ENCODE measurements around the gene GDPD2.

Gene GDPD2

GRCh38 chrX:70481471-70482270, 58.6 kb downstream of the GDPD2 start:
- TF ChIP-seq CTCF (IDR thresholded peaks at IDR 0.05; ENCODE audit: extremely low read depth, missing control alignments): no peak

GRCh38 chrX:70482300-70482699, 59.2 kb downstream of the GDPD2 start:
- no peak for TF ChIP-seq CTCF (IDR thresholded peaks at IDR 0.05; ENCODE audit: extremely low read depth, missing control alignments)
- DNase-seq (ENCODE audit: low spot score): no peak

More at GRCh38 chrX:70481471-70482270, 58.6 kb downstream of the GDPD2 start:
- no peak for DNase-seq (ENCODE audit: low spot score)
